BLaER1 (cell line): ENCODE data around the gene AOC1.
"Not testable (repeated sequence)": the region's sequence is repeated elsewhere in the genome, so short reads cannot be mapped to it uniquely, and the experiment has no call there.

Experiments used
- H3K27ac ChIP-seq: shearing (Covaris generic); formaldehyde crosslinking; 2 replicates; pipeline ENCODE4 v1.8.1; 2022
- H3K27me3 ChIP-seq: shearing (Covaris generic); formaldehyde crosslinking; 2 replicates; pipeline ENCODE4 v1.8.1; 2022
- H3K36me3 ChIP-seq: shearing (Covaris generic); formaldehyde crosslinking; 2 replicates; pipeline ENCODE4 v1.8.1; 2022
- H3K4me1 ChIP-seq: shearing (Covaris generic); formaldehyde crosslinking; 2 replicates; pipeline ENCODE4 v1.8.1; 2022
- H3K4me2 ChIP-seq: shearing (Covaris generic); formaldehyde crosslinking; 2 replicates; pipeline ENCODE4 v1.8.1; 2022
- H3K4me3 ChIP-seq: shearing (Covaris generic); formaldehyde crosslinking; 2 replicates; pipeline ENCODE4 v1.8.1; 2022
- H3K9ac ChIP-seq: shearing (Covaris generic); formaldehyde crosslinking; 2 replicates; pipeline ENCODE4 v1.8.1; 2022
- H3K9me3 ChIP-seq: shearing (Covaris generic); formaldehyde crosslinking; 2 replicates; pipeline ENCODE4 v1.8.1; 2022
- H4K20me1 ChIP-seq: shearing (Covaris generic); formaldehyde crosslinking; 2 replicates; pipeline ENCODE4 v1.8.1; 2022
- Cebpa-rat ChIP-seq: shearing (Covaris generic); IDR thresholded peaks from 2 replicates; pipeline ENCODE4 v1.8.1; 2022

The AOC1 gene

GRCh38 chr7:150904011-150904909 is 51.9 kb downstream of the AOC1 start:
- TF ChIP-seq Cebpa-rat: no peak
- H3K4me3 ChIP-seq: no peak overlapping the region
- no peaks in the 10 kb centered on the region for H3K27me3 ChIP-seq
- no peak overlapping the region for H3K9ac ChIP-seq
- H3K36me3 ChIP-seq: no peaks in the 10 kb centered on the region
- no peaks in the 10 kb centered on the region for H3K9me3 ChIP-seq
- H4K20me1 ChIP-seq: no peaks in the 10 kb centered on the region
- no peak overlapping the region for H3K4me2 ChIP-seq
- no peak overlapping the region for H3K27ac ChIP-seq
- H3K4me1 ChIP-seq: peaks cover 6% of the 10 kb centered on the region

- H3K4me3 ChIP-seq: no peak overlapping the region
- TF ChIP-seq Cebpa-rat: no peak
Observed at GRCh38 chr7:150908173-150908572, 55.9 kb downstream of the AOC1 start.

DNA sequence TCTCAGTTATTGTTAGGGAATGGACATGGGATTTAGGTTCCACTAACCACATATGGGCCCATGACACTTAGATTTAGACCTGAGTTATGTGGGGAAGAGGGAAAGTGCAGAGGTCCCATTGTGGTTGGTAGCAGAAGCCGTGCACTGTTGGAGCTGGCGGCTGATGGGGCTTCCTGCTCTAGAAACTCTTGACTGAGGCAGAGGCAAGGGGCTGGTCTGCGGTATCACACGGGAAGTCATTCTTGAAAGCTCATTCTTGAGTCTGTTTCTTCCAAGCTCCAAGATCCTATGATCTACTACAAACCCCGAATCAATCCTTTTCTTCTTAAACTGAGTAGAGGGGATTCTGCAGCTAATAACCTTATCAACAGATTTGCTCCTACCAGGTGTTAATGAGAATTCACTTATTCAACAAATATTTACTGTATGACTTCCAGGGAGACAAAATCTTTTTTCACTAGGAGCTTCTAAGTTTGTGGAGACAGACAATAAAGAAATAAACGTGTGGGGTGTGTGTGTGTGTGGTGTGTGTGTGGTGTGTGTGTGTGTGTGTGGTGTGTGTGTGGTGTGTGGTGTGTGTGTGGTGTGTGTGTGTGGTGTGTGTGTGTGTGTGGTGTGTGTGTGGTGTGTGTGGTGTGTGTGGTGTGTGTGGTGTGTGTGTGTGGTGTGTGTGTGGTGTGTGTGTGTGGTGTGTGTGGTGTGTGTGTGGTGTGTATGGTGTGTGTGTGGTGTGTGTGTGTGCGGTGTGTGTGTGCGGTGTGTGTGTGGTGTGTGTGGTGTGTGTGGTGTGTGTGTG is 57.1 kb downstream of the AOC1 start:
- H3K36me3 ChIP-seq: no peaks in the 10 kb centered on the region
- H3K9ac ChIP-seq: no peak overlapping the region
- no peaks in the 10 kb centered on the region for H3K9me3 ChIP-seq
- no peak overlapping the region for H3K4me3 ChIP-seq
- no peak overlapping the region for H3K27ac ChIP-seq
- H3K4me2 ChIP-seq: peak overlapping the region; percentile 11
- TF ChIP-seq Cebpa-rat: no peak
- H4K20me1 ChIP-seq: no peaks in the 10 kb centered on the region
- peaks cover 19% of the 10 kb centered on the region for H3K4me1 ChIP-seq
- no peaks in the 10 kb centered on the region for H3K27me3 ChIP-seq

More at GRCh38 chr7:150908173-150908572, 55.9 kb downstream of the AOC1 start:
- Histone ChIP-seq H3K4me2 (no peak overlapping the region), H3K4me1 (peaks cover 12% of the 10 kb centered on the region), H3K9me3 (no peaks in the 10 kb centered on the region), H3K27me3 (no peaks in the 10 kb centered on the region), H3K9ac (no peak overlapping the region), H4K20me1 (no peaks in the 10 kb centered on the region), H3K36me3 (no peaks in the 10 kb centered on the region), H3K27ac (no peak overlapping the region)

DNA sequence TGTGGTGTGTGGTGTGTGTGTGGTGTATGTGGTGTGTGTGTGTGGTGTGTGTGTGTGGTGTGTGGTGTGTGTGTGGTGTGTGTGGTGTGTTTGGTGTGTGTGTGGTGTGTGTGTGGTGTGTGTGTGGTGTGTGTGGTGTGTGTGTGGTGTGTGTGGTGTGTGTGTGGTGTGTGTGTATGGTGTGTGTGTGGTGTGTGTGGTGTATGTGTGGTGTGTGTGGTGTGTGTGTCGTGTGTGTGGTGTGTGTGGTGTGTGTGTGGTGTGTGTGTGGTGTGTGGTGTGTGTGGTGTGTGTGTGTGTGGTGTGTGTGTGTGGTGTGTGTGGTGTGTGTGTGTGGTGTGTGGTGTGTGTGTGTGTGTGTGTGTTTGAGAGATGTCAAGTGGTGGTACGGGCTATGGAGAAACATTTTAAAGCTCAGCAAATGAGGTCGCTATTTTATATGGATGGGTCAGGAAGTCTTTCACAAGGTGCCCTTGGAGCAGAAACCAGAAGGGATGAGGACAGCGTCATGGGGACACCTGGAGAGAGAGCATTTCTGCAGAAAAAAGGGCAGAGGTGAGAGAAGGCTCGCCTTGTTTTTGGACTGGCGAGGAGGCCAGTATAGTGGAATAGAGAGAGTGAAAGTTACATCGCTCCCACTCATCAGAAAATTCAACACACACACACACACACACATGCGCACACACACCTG is 58.1 kb downstream of the AOC1 start:
- peaks cover 19% of the 10 kb centered on the region for H3K4me1 ChIP-seq

GRCh38 chr7:150910996-150911422 is 58.7 kb downstream of the AOC1 start:
- TF ChIP-seq Cebpa-rat: no peak
- H3K36me3 ChIP-seq: no peaks in the 10 kb centered on the region
- no peaks in the 10 kb centered on the region for H3K27me3 ChIP-seq
- peaks cover 19% of the 10 kb centered on the region for H3K4me1 ChIP-seq
- H3K9me3 ChIP-seq: no peaks in the 10 kb centered on the region
- no peaks in the 10 kb centered on the region for H4K20me1 ChIP-seq
- no peak overlapping the region for H3K9ac ChIP-seq
- no peak overlapping the region for H3K4me2 ChIP-seq
- no peak overlapping the region for H3K27ac ChIP-seq
- H3K4me3 ChIP-seq: no peak overlapping the region

More for the DNA sequence above, 58.1 kb downstream of the AOC1 start:
- not testable (repeated sequence) for H3K9ac ChIP-seq, H4K20me1 ChIP-seq, H3K4me2 ChIP-seq, H3K36me3 ChIP-seq, H3K4me3 ChIP-seq, H3K27me3 ChIP-seq, H3K9me3 ChIP-seq, H3K27ac ChIP-seq
